DMS79 treated with DMSO at 0.1 percent for 48 hours (cell line): ENCODE data around the gene CPEB2.
"Not testable (repeated sequence)": the region's sequence is repeated elsewhere in the genome, so short reads cannot be mapped to it uniquely, and the experiment has no call there.

ENCODE experiments used
- DNase-seq: peaks from one replicate; lab custom pipeline; 2025; lab: John Stamatoyannopoulos, UW

CPEB2 gene

GRCh38 chr4:15054541-15054940 lies 52.3 kb downstream of the CPEB2 start:
- no peak for DNase-seq

- no peak for DNase-seq
Measured at GRCh38 chr4:15060213-15060612, 57.9 kb downstream of the CPEB2 start.

- no peak for DNase-seq
Measured at GRCh38 chr4:15063341-15063740, 61.1 kb downstream of the CPEB2 start.

GRCh38 chr4:15065516-15065915 lies 63.2 kb downstream of the CPEB2 start:
- no peak for DNase-seq

GRCh38 chr4:15066140-15066539 lies 63.9 kb downstream of the CPEB2 start:
- no peak for DNase-seq

- DNase-seq: no peak
Measured at GRCh38 chr4:15068298-15068697, 66.0 kb downstream of the CPEB2 start.

GRCh38 chr4:15075875-15076274 lies 73.6 kb downstream of the CPEB2 start:
- no peak for DNase-seq

- DNase-seq: no peak
Measured at GRCh38 chr4:15077969-15078368, 75.7 kb downstream of the CPEB2 start.

- no peak for DNase-seq
Measured at GRCh38 chr4:15078682-15079642, 76.7 kb downstream of the CPEB2 start.

GRCh38 chr4:15084780-15085179 lies 82.5 kb downstream of the CPEB2 start:
- DNase-seq: no peak

- not testable (repeated sequence) for DNase-seq
Measured at GRCh38 chr4:15085762-15086161, 83.5 kb downstream of the CPEB2 start.

GRCh38 chr4:15086259-15086658 lies 84.0 kb downstream of the CPEB2 start:
- DNase-seq: not testable (repeated sequence)

- no peak for DNase-seq
Measured at GRCh38 chr4:15088394-15089035, 86.2 kb downstream of the CPEB2 start.

GRCh38 chr4:15089979-15090378 lies 87.7 kb downstream of the CPEB2 start:
- no peak for DNase-seq

- DNase-seq: no peak
Measured at GRCh38 chr4:15100380-15100779, 98.1 kb downstream of the CPEB2 start.

- no peak for DNase-seq
Measured at GRCh38 chr4:15100994-15101695, 98.9 kb downstream of the CPEB2 start.

- DNase-seq: no peak
Measured at GRCh38 chr4:15104825-15105224, 102.5 kb downstream of the CPEB2 start.

- DNase-seq: no peak
Measured at GRCh38 chr4:15106399-15106798, 104.1 kb downstream of the CPEB2 start.

- no peak for DNase-seq
Measured at GRCh38 chr4:15109600-15109999, 107.3 kb downstream of the CPEB2 start.

GRCh38 chr4:15110120-15110571 lies 107.9 kb downstream of the CPEB2 start:
- no peak for DNase-seq

GRCh38 chr4:15116509-15117079 lies 114.3 kb downstream of the CPEB2 start:
- DNase-seq: no peak

GRCh38 chr4:15117270-15117946 lies 115.1 kb downstream of the CPEB2 start:
- DNase-seq: no peak
